Endothelial cell of umbilical vein (primary cell): ENCODE results near the gene RAB3GAP1. TPM values are rescaled to one million over a fixed set of nuclear protein-coding genes. Genes with fewer than 3 reads are reported as not detected.

Source experiments
- BruUV-seq: library from RNA; stranded (reverse); fragments of 400-500 nt; replicated peaks from 2 replicates; lab custom pipeline; 2021; lab: Mats Ljungman, UMichigan
- CTCF ChIA-PET: fragments of 300-600, 350-600 bp; sonication (Branson Sonifier 250); formaldehyde crosslinking; loops from one replicate; lab custom pipeline; 2021; ENCODE audit warnings: antibody characterized with exemption, inconsistent platforms; lab: Charles Lee
- POLR2A ChIA-PET: fragments of 300-600, 350-600 bp; sonication (Branson Sonifier 250); formaldehyde crosslinking; loops from one replicate; lab custom pipeline; 2021; ENCODE audit warnings: antibody characterized with exemption, inconsistent platforms; lab: Charles Lee
- DNase-seq: peaks from one replicate; pipeline ENCODE4 v3.0.0-alpha.2; 2011; ENCODE audit warnings: low read depth, low spot score
- FAIRE-seq: peaks from 2 replicates; lab custom pipeline; 2011; peaks lifted over from hg19 to GRCh38; lab: Jason Lieb, UNC
- H2AFZ ChIP-seq: 2 replicates; pipeline ENCODE4 v1.6.0; 2012; ENCODE audit warnings: low read depth, low read length, control low read depth, inconsistent platforms
- H3K27ac ChIP-seq: 2 replicates; pipeline ENCODE4 v1.5.1; 2011; ENCODE audit warnings: low read depth, mild to moderate bottlenecking, control low read depth, low read length, moderate library complexity; ENCODE audit not compliant: insufficient read depth
- H3K27me3 ChIP-seq, 2 experiments: 2 replicates each; pipeline versions ENCODE4 v1.6.0 to v1.6.1; 2011; ENCODE audit warnings: low read length in 2 of 2, mixed read lengths in 1 of 2; ENCODE audit not compliant: control insufficient read depth in 2 of 2, insufficient read depth in 2 of 2
- H3K36me3 ChIP-seq, 2 experiments: 2 replicates in 1 of 2; 3 replicates in 1 of 2; pipeline ENCODE4 v1.5.1; 2011; ENCODE audit warnings: low read length in 2 of 2, mild to moderate bottlenecking in 1 of 2, moderate library complexity in 1 of 2; ENCODE audit not compliant: control insufficient read depth in 2 of 2, insufficient read depth in 2 of 2; ENCODE audit errors: extremely low read depth in 1 of 2
- H3K4me1 ChIP-seq: 3 replicates; pipeline ENCODE4 v1.5.1; 2011; ENCODE audit warnings: mild to moderate bottlenecking, low read length; ENCODE audit not compliant: control insufficient read depth, insufficient read depth; ENCODE audit errors: extremely low read depth
- H3K4me2 ChIP-seq: 2 replicates; pipeline ENCODE4 v1.6.1; 2011; ENCODE audit warnings: low read length, control low read depth, mixed read lengths; ENCODE audit not compliant: insufficient read depth
- H3K4me3 ChIP-seq, 3 experiments: fragments of 200-600 bp in 1 of 3; sonication (generic), shearing (Covaris generic) in 1 of 3; replicated peaks in 1 of 3; 2 replicates each; pipeline ENCODE4 v1.5.1; 2011 to 2016; ENCODE audit warnings: control low read depth in 3 of 3, low read length in 3 of 3, mild to moderate bottlenecking in 2 of 3, inconsistent platforms in 1 of 3, low read depth in 1 of 3, moderate library complexity in 1 of 3; ENCODE audit not compliant: insufficient read depth in 1 of 3
- H3K79me2 ChIP-seq: 2 replicates; pipeline ENCODE4 v1.6.0; 2012; ENCODE audit warnings: low read length, inconsistent platforms; ENCODE audit not compliant: control insufficient read depth, insufficient read depth
- H3K9ac ChIP-seq: replicated peaks from 2 replicates; pipeline ENCODE3; 2011; ENCODE audit warnings: low read length, control low read depth; ENCODE audit not compliant: insufficient read depth; ENCODE audit errors: extremely low read depth
- H3K9me1 ChIP-seq: replicated peaks from 3 replicates; pipeline ENCODE4 v1.6.0; 2011; ENCODE audit warnings: mild to moderate bottlenecking, low read length; ENCODE audit not compliant: control insufficient read depth, insufficient read depth; ENCODE audit errors: extremely low read depth
- H3K9me3 ChIP-seq: replicated peaks from 2 replicates; pipeline ENCODE4 v1.5.1; 2012; ENCODE audit warnings: low read length, inconsistent platforms; ENCODE audit not compliant: control insufficient read depth, insufficient read depth
- H4K20me1 ChIP-seq: replicated peaks from 2 replicates; pipeline ENCODE3; 2011; ENCODE audit warnings: mild to moderate bottlenecking, low read length; ENCODE audit not compliant: control insufficient read depth, insufficient read depth; ENCODE audit errors: extremely low read depth
- EZH2 ChIP-seq: IDR thresholded peaks from 2 replicates; pipeline ENCODE4 v1.6.1; 2012; ENCODE audit warnings: borderline replicate concordance, low read depth, mild to moderate bottlenecking, moderate library complexity, low read length, inconsistent platforms; ENCODE audit not compliant: severe bottlenecking
- FOS ChIP-seq: IDR thresholded peaks from 2 replicates; pipeline ENCODE4 v1.6.1; 2011; ENCODE audit warnings: mild to moderate bottlenecking, low read length, moderate library complexity, borderline replicate concordance; ENCODE audit not compliant: insufficient read depth
- GATA2 ChIP-seq: IDR thresholded peaks from 2 replicates; pipeline ENCODE4 v1.7.0; 2011; ENCODE audit warnings: low read depth, mild to moderate bottlenecking, moderate library complexity, mixed read lengths, low read length; ENCODE audit not compliant: insufficient read length, insufficient read depth
- JUN ChIP-seq: IDR thresholded peaks from 2 replicates; pipeline ENCODE4 v1.6.1; 2011; ENCODE audit warnings: borderline replicate concordance, low read depth; ENCODE audit not compliant: insufficient read length, insufficient read depth
- MAX ChIP-seq: IDR thresholded peaks from 2 replicates; pipeline ENCODE4 v1.6.1; 2011; ENCODE audit not compliant: insufficient read depth, insufficient read length
- MYC ChIP-seq: IDR thresholded peaks from one replicate; pipeline ENCODE4 v1.6.1; 2011; ENCODE audit warnings: mild to moderate bottlenecking, low read depth, low read length
- POLR2A ChIP-seq: IDR thresholded peaks from 2 replicates; pipeline ENCODE4 v1.6.1; 2012; ENCODE audit warnings: low read depth, mild to moderate bottlenecking, control low read depth, low read length
- POLR2AphosphoS5 ChIP-seq: IDR thresholded peaks from 2 replicates; pipeline ENCODE4 v1.6.1; 2012; ENCODE audit warnings: low read depth, mild to moderate bottlenecking, control low read depth, low read length, moderate library complexity; ENCODE audit not compliant: insufficient read depth
- dilution Hi-C: fragments of 300-500 bp; cut with MboI; formaldehyde crosslinking; loops from one replicate; pipeline ENCODE4 v1.15.0; 2019; ENCODE audit warnings: low sequenced_read_pairs; ENCODE audit not compliant: extremely low pct_ligation_motif_present
- intact Hi-C: fragments of 100-400 bp; cut with micrococcal nuclease; formaldehyde crosslinking; loops from one replicate; pipeline ENCODE4 v1.10.0; 2022
- polyA plus RNA-seq, 4 experiments: library from polyadenylated mRNA; depleted of rRNA in 3 of 4; stranded (reverse) in 3 of 4; unstranded in 1 of 4; fragments of >200 nt; gene quantifications; 2 replicates each; pipeline versions ENCODE4 v1.2.1 to v1.2.3, GENCODE V29; 2011 to 2012; ENCODE audit warnings: missing spikeins in 1 of 4
- total RNA-seq: library from RNA; stranded (reverse); gene quantifications from 2 replicates; pipeline ENCODE4 v1.2.3, GENCODE V29; 2021
- TF ChIP-seq, protein P1 (sequence below), 2 donors: IDR thresholded peaks; 1 replicate in 1 of 2; 2 replicates in 1 of 2; pipeline ENCODE4 v1.5.1; 2011; ENCODE audit warnings: low read length in 2 of 2, mild to moderate bottlenecking in 2 of 2, moderate library complexity in 2 of 2, control low read depth in 1 of 2, inconsistent platforms in 1 of 2, low read depth in 1 of 2; ENCODE audit not compliant: insufficient read depth in 1 of 2; ENCODE audit errors: extremely low read depth in 1 of 2

Gene RAB3GAP1
- total and polyA plus RNA-seq, 2 donors (not counting 3 experiments of a cell fraction or from before 2014, with no cell fraction given), result 14.9 to 39.5 TPM

GRCh38 chr2:135091681-135092080, 39.6 kb downstream of the RAB3GAP1 start:
- Histone ChIP-seq H3K4me2 (no peak overlapping the region), H3K79me2 (peaks cover 21% of the 10 kb centered on the region), H3K27ac (no peak overlapping the region), H3K4me1 (no peaks in the 10 kb centered on the region), H3K9me3 (no peaks in the 10 kb centered on the region), H3K4me3 (no peak overlapping the region), H3K36me3 (peaks cover 2 to 13% of the 10 kb centered on the region in 2 experiments), H3K27me3 (no peaks in the 10 kb centered on the region), H2AFZ (no peak overlapping the region), H4K20me1 (peaks cover 7% of the 10 kb centered on the region), H3K9ac (no peak overlapping the region), H3K9me1 (no peaks in the 10 kb centered on the region)
- no TSS peak for BruUV-seq
- intact Hi-C loops (no loop called here), dilution Hi-C loops (no loop called here)
- POLR2A ChIA-PET, result interaction anchor here (0.5 kb wide), 1 partner anchor 11 kb away, joined by 4 read pairs; no protein-coding TSS in a partner anchor
- FAIRE-seq, result no peak
- no peak for DNase-seq
- no peak for TF ChIP-seq MYC
- no peak for TF ChIP-seq JUN
- TF ChIP-seq POLR2AphosphoS5, result no peak
- no peak for TF ChIP-seq MAX
- TF ChIP-seq FOS, result no peak
- TF ChIP-seq EZH2, result no peak
- TF ChIP-seq, protein P1, sequence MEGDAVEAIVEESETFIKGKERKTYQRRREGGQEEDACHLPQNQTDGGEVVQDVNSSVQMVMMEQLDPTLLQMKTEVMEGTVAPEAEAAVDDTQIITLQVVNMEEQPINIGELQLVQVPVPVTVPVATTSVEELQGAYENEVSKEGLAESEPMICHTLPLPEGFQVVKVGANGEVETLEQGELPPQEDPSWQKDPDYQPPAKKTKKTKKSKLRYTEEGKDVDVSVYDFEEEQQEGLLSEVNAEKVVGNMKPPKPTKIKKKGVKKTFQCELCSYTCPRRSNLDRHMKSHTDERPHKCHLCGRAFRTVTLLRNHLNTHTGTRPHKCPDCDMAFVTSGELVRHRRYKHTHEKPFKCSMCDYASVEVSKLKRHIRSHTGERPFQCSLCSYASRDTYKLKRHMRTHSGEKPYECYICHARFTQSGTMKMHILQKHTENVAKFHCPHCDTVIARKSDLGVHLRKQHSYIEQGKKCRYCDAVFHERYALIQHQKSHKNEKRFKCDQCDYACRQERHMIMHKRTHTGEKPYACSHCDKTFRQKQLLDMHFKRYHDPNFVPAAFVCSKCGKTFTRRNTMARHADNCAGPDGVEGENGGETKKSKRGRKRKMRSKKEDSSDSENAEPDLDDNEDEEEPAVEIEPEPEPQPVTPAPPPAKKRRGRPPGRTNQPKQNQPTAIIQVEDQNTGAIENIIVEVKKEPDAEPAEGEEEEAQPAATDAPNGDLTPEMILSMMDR (IDR thresholded peaks at IDR 0.05; ENCODE audit: extremely low read depth in 1 of 2, insufficient read depth in 1 of 2, low read depth in 1 of 2, low read length in 2 of 2), result no peak
- TF ChIP-seq POLR2A, result no peak
- no peak for TF ChIP-seq GATA2
- CTCF ChIA-PET, result interaction anchor here (1.2 kb wide), 1 partner anchor 56 kb away, joined by 3 read pairs; no protein-coding TSS in a partner anchor
